CD14-positive monocyte (primary cell): ENCODE measurements around the gene NPTX2. TPM values are rescaled to one million over a fixed set of nuclear protein-coding genes. Genes with fewer than 3 reads are reported as not detected.

Experiments used
- DNase-seq, 3 donors: peaks; one replicate each; pipeline ENCODE4 v3.0.0-alpha.2; 2011 to 2022
- H2AFZ ChIP-seq: 2 replicates; pipeline ENCODE4 v1.6.0; 2012; ENCODE audit warnings: mild to moderate bottlenecking, low read depth, low read length, inconsistent platforms; ENCODE audit not compliant: insufficient read depth, poor library complexity, severe bottlenecking
- H3K27ac ChIP-seq, 2 donors: 1 replicate in 1 of 2; 2 replicates in 1 of 2; pipeline ENCODE4 v1.5.1; 2012 to 2013; ENCODE audit warnings: low read length in 2 of 2, control low read depth in 1 of 2, inconsistent platforms in 1 of 2, low read depth in 1 of 2, mild to moderate bottlenecking in 1 of 2
- H3K27me3 ChIP-seq, 2 donors: one replicate each; pipeline versions ENCODE4 v1.6.0 to v1.6.1; 2011 to 2013; ENCODE audit warnings: low read length in 2 of 2; ENCODE audit not compliant: control insufficient read depth in 2 of 2, insufficient read depth in 2 of 2
- H3K36me3 ChIP-seq, 2 donors: replicated peaks in 1 of 2; 1 replicate in 1 of 2; 2 replicates in 1 of 2; pipeline versions ENCODE4 v1.5.1 to v1.6.1; 2012 to 2013; ENCODE audit warnings: low read length in 2 of 2, control low read depth in 1 of 2, inconsistent platforms in 1 of 2, mild to moderate bottlenecking in 1 of 2; ENCODE audit not compliant: insufficient read depth in 2 of 2, control insufficient read depth in 1 of 2
- H3K4me1 ChIP-seq, 2 donors: 1 replicate in 1 of 2; 2 replicates in 1 of 2; pipeline versions ENCODE4 v1.5.1 to v1.6.1; 2012 to 2013; ENCODE audit warnings: low read length in 2 of 2, control low read depth in 1 of 2, inconsistent platforms in 1 of 2, mild to moderate bottlenecking in 1 of 2, moderate library complexity in 1 of 2; ENCODE audit not compliant: insufficient read depth in 2 of 2, control insufficient read depth in 1 of 2
- H3K4me2 ChIP-seq: replicated peaks from 2 replicates; pipeline ENCODE3; 2012; ENCODE audit warnings: low read length, moderate library complexity, mild to moderate bottlenecking; ENCODE audit not compliant: poor library complexity, severe bottlenecking; ENCODE audit errors: extremely low read depth
- H3K4me3 ChIP-seq, 3 experiments: fragments of 200-600 bp in 1 of 3; sonication (generic) in 1 of 3; replicated peaks in 1 of 3; 1 replicate in 2 of 3; 2 replicates in 1 of 3; pipeline ENCODE4 v1.5.1; 2011 to 2013; ENCODE audit warnings: low read length in 3 of 3, mild to moderate bottlenecking in 3 of 3, control low read depth in 2 of 3, low read depth in 2 of 3, inconsistent platforms in 1 of 3, moderate library complexity in 1 of 3
- H3K79me2 ChIP-seq: 2 replicates; pipeline ENCODE4 v1.6.0; 2012; ENCODE audit warnings: mild to moderate bottlenecking, control low read depth, inconsistent platforms, low read length, moderate library complexity; ENCODE audit not compliant: insufficient read depth
- H3K9ac ChIP-seq: 2 replicates; pipeline ENCODE4 v1.6.0; 2017; ENCODE audit warnings: low read length, mild to moderate bottlenecking; ENCODE audit not compliant: insufficient read depth, poor library complexity, severe bottlenecking
- H3K9me3 ChIP-seq, 2 donors: replicated peaks in 1 of 2; 1 replicate in 1 of 2; 2 replicates in 1 of 2; pipeline versions ENCODE4 v1.5.1 to v1.6.1; 2012 to 2013; ENCODE audit warnings: low read length in 2 of 2, control low read depth in 1 of 2; ENCODE audit not compliant: control insufficient read depth in 1 of 2, insufficient read depth in 1 of 2
- H4K20me1 ChIP-seq: 2 replicates; pipeline ENCODE4 v1.6.0; 2012; ENCODE audit warnings: mild to moderate bottlenecking, low read length, control low read depth, moderate library complexity; ENCODE audit not compliant: insufficient read depth
- H3K27ac Mint-ChIP-seq, 7 donors: one replicate each; pipeline ENCODE4 v1.8.0; 2020; ENCODE audit warnings: mild to moderate bottlenecking in 7 of 7, mixed read lengths in 7 of 7, moderate library complexity in 6 of 7, inconsistent platforms in 2 of 7
- H3K27me3 Mint-ChIP-seq, 3 donors: one replicate each; pipeline ENCODE4 v1.8.0; 2021 to 2022; ENCODE audit warnings: low read depth in 3 of 3, mild to moderate bottlenecking in 3 of 3, mixed read lengths in 3 of 3, moderate library complexity in 3 of 3, inconsistent platforms in 1 of 3
- H3K36me3 Mint-ChIP-seq, 2 donors: one replicate each; pipeline ENCODE4 v1.8.0; 2020; ENCODE audit warnings: mixed read lengths in 2 of 2, inconsistent platforms in 1 of 2, mild to moderate bottlenecking in 1 of 2
- H3K4me1 Mint-ChIP-seq: one replicate; pipeline ENCODE4 v1.8.0; 2020; ENCODE audit warnings: mild to moderate bottlenecking, mixed read lengths
- H3K4me3 Mint-ChIP-seq, 2 donors: one replicate each; pipeline ENCODE4 v1.8.0; 2020; ENCODE audit warnings: mild to moderate bottlenecking in 2 of 2, mixed read lengths in 2 of 2, moderate library complexity in 1 of 2
- H3K9me3 Mint-ChIP-seq, 7 donors: one replicate each; pipeline ENCODE4 v1.8.0; 2020 to 2022; ENCODE audit warnings: mixed read lengths in 7 of 7, mild to moderate bottlenecking in 6 of 7, moderate library complexity in 6 of 7, inconsistent platforms in 2 of 7
- CTCF ChIP-seq: fragments of 200-600 bp; IDR thresholded peaks from one replicate; pipeline ENCODE4 v1.8.0; 2022; ENCODE audit warnings: antibody characterized with exemption, mild to moderate bottlenecking
- WGBS: methylation state at CpG from one replicate; pipeline ENCODE4 v1.1.5; 2013; ENCODE audit warnings: missing lambda C conversion rate; ENCODE audit not compliant: insufficient coverage; 5-methylcytosine and 5-hydroxymethylcytosine counted together
- intact Hi-C, 2 donors: fragments of 100-400 bp; cut with micrococcal nuclease; formaldehyde crosslinking; loops; one replicate each; pipeline versions ENCODE4 v1.15.0 to v1.15.1; 2023
- polyA minus RNA-seq: library from RNA; depleted of rRNA, polyadenylated mRNA; stranded (reverse); fragments of >200 nt; gene quantifications from 2 replicates; pipeline ENCODE4 v1.2.3, GENCODE V29; 2012
- polyA plus RNA-seq, 3 donors: library from polyadenylated mRNA; depleted of rRNA in 1 of 3; unstranded in 2 of 3; stranded (reverse) in 1 of 3; fragments of 300-500 nt in 2 of 3; fragments of >200 nt in 1 of 3; fragmentation: Illumina TruSeq in 2 of 3; gene quantifications; 1 replicate in 2 of 3; 2 replicates in 1 of 3; pipeline ENCODE4 v1.2.3, GENCODE V29; 2012 to 2021
- total RNA-seq, 12 experiments: library from RNA in 1 of 12; stranded (reverse) in 1 of 12; fragments of 120-200 nt in 1 of 12; gene quantifications; one replicate each; pipeline ENCODE4 v1.2.4 and lab custom pipeline; 2013 to 2026; ENCODE audit warnings: mixed read lengths in 6 of 12, inconsistent platforms in 1 of 12

NPTX2 gene
- 0.27 TPM for total RNA-seq (2013)
- polyA plus RNA-seq, result not detected
- not detected in 2 replicates for polyA minus RNA-seq
- 0 to 0.59 (median 0.31) reads per million in 11 experiments for total RNA-seq (lab: John Stamatoyannopoulos, UW)

GRCh38 chr7:98617051-98617959 is at the start of gene NPTX2:
Gene NPTX2, plus strand, starts transcription at chr7:98617285. Its CDS starts 177 bp downstream, at chr7:98617462.
- H3K79me2 ChIP-seq, result no peaks in the 10 kb centered on the region
- no peak within 1 kb of the TSS for H2AFZ ChIP-seq
- intact Hi-C loops, result no loop called here
- H3K9me3 ChIP-seq, result peaks cover 0 to 9% of the 10 kb centered on the region in 2 donors
- no peaks in the 10 kb centered on the region for H4K20me1 ChIP-seq
- Mint-ChIP-seq H3K4me3 (peak within 1 kb of the TSS in 1 of 2 donors; percentile 80), H3K9me3 (peaks cover 0 to 10% (median 3%) of the 10 kb centered on the region in 7 donors), H3K36me3 (no peaks in the 10 kb centered on the region), H3K27ac (no peak within 1 kb of the TSS), H3K4me1 (peaks cover 7% of the 10 kb centered on the region), H3K27me3 (peaks cover 51 to 75% (median 57%) of the 10 kb centered on the region in 3 donors)
- H3K4me3 ChIP-seq, result no peak within 1 kb of the TSS
- H3K27ac ChIP-seq, result no peak within 1 kb of the TSS
- DNase-seq, result no peak
- peaks cover 0 to 9% of the 10 kb centered on the region in 2 donors for H3K4me1 ChIP-seq
- H3K9ac ChIP-seq, result no peak within 1 kb of the TSS
- peak within 1 kb of the TSS; percentile 34 for H3K4me2 ChIP-seq
- 2% methylated on average over 126 of the region's 130 CpGs for WGBS
- peaks cover 29 to 60% of the 10 kb centered on the region in 2 donors for H3K27me3 ChIP-seq
- H3K36me3 ChIP-seq, result no peaks in the 10 kb centered on the region
- no peak for TF ChIP-seq CTCF

- Histone ChIP-seq H3K9ac (no peak overlapping the region), H3K4me3 (no peak overlapping the region), H3K27me3 (no peaks in the 10 kb centered on the region), H3K79me2 (no peaks in the 10 kb centered on the region), H3K4me2 (no peak overlapping the region), H2AFZ (no peak overlapping the region), H3K36me3 (no peaks in the 10 kb centered on the region), H3K4me1 (no peaks in the 10 kb centered on the region), H3K9me3 (peaks cover 6 to 22% of the 10 kb centered on the region in 2 donors), H3K27ac (no peak overlapping the region), H4K20me1 (no peaks in the 10 kb centered on the region)
- DNase-seq, result no peak
- TF ChIP-seq CTCF, result no peak
- H3K36me3 Mint-ChIP-seq, result no peaks in the 10 kb centered on the region
- intact Hi-C loops, result no loop called here
- H3K4me1 Mint-ChIP-seq, result no peaks in the 10 kb centered on the region
- WGBS, result 60% methylated on average over 1 of the region's 7 CpGs
- H3K9me3 Mint-ChIP-seq, result peaks cover 6 to 21% (median 15%) of the 10 kb centered on the region in 7 donors
- no peak overlapping the region for H3K4me3 Mint-ChIP-seq
- H3K27me3 Mint-ChIP-seq, result peaks cover 0 to 8% (median 7%) of the 10 kb centered on the region in 3 donors
- H3K27ac Mint-ChIP-seq, result no peak overlapping the region
Observed at GRCh38 chr7:98567991-98568390, 49.1 kb upstream of the NPTX2 start.
